ENCODE results near the gene R3HDML.
"Not testable (repeated sequence)": the region's sequence is repeated elsewhere in the genome, so short reads cannot be mapped to it uniquely, and the experiment has no call there.

Gene R3HDML, protein sequence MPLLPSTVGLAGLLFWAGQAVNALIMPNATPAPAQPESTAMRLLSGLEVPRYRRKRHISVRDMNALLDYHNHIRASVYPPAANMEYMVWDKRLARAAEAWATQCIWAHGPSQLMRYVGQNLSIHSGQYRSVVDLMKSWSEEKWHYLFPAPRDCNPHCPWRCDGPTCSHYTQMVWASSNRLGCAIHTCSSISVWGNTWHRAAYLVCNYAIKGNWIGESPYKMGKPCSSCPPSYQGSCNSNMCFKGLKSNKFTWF

DNA sequence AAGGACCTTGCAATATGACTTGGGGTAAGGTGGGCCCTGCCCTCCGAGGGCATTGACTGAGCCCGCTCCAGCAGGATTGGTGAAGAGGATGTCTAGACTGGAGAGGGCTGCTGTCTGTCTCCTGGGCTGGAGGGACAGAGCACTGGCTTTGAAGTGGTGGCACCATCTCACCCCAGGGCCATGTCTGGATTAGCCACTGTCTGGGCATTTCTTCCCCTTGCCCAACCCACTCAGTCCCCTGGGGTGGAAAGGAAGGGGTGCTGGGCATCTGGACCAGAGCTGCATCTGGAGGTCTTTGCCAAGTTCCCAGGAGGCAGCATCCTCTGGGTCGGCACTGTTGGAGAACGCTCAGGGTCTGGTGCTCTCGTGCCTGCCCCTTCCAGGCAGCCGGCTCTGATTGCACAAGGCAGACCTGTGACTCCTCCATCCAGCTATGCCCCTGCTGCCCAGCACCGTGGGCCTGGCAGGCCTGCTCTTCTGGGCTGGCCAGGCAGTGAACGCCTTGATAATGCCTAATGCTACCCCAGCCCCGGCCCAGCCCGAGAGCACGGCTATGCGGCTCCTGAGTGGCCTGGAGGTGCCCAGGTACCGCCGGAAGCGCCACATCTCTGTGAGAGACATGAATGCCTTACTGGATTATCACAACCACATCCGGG lies at the start of gene R3HDML:
TSS of gene R3HDML (plus strand) at position 319 of the 656 bp plus-strand sequence. CDS start at position 434, 115 bp downstream.
- DNase-seq = no peak

DNA sequence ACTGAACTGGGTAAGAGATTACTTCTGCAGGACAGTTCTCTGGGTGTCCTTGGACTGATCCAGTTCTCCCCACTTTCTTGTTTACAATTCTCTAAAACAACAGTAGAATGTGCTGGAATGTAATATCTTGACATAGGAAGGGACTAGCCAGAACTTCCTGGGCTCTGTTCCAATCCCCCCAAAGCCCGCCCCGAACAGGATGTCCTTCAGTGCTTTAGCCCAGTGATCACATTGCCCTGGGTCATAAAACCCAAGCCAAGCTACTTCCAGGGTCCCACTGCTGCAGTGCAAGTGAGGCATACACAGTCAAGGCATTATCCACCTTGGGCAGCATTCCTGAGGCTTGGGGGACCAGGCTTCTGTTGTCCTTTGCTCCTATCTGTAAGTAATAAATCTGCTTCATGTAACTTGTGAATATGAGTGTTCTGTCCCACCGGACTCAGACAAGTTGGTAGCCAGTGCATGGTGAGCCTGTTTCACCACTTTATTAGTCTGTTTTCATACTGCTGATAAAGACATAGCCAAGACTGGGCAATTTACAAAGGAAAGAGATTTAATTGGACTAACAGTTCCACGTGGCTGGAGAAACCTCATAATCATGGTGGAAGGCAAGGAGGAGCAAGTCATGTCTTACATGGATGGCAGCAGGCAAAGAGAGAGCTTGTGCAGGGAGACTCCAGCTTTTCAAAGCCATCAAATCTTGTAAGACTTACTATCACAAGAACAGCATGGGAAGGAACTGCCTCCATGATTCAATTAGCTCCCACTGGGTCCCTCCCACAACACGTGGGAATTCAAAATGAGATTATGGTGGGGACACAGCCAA lies 49.4 kb upstream of the R3HDML start:
- no peak for DNase-seq

DNA sequence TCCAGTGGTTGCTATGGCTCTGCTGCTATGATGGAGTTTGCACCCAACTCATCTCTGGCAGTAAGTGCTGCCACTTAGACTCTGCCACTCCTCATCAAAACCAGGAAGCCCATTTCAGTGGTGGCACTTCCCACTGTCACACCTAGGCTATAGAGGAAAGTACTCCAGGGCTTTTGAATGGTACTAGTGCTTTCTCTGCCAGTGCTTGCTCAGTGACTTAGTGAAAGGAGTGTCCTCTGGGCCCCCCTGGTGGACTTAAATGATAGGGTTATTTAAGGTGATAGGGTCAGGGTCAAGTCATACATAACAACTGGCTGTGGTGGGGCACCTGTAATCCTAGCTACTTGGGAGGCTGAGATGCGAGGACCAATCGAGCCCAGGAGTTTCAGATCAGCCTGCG lies 48.6 kb upstream of the R3HDML start:
- no peak for DNase-seq

DNA sequence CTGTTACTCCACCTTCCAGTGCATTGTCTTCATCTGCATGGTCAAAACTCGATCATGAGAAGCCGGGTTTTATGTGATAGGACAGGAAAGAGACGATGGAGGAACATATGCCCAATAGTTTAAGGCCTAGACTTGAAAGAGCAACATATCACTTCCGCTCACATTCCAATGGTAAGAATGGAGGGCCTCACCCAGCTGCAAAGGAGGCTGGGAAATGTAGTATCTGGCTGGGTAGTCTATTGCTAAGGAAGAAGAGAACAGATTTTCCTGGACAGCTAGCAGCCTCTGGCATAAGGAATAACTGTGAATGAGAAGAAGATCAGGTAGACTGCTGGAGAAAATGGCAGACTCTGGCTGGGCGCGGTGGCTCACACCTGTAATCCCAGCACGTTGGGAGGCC lies 45.1 kb upstream of the R3HDML start:
- no peak for DNase-seq

DNA sequence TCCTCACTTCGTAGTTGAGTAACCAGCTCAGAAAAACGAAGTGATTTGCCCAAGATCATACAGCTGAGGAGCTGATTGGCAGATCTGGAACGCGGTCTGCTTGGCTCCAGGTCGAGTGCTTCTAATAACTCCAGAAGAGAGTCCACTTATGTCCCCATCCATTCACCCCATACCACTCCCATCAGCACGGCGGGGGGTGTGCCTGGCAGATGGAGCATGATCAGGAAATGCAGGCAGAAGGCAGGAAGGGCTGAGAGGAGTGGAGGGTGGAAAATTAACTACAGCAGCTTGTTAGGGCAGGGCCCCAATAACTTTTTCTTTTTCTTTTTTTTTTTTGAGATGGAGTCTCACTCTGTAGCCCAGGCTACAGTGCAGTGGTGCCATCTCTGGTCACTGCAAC lies 40.8 kb upstream of the R3HDML start:
- DNase-seq = no peak

DNA sequence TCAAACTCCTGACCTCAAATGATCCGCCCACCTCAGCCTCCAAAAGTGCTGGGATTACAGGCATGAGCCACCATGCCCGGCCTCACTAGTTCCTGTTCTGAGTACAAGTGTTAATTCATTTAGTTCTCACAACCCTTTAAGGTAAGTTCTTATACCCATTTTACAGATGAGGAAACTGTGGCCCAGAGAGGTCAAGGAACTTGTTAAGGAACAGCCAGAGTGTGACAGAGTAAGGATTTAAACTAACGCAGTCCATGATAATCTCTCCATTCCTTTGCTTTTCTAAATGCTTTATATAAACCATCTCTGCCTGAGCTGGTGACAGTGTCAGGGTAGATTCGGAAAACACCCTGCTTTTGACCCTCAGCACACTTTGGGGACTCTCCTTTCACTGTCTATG lies 39.1 kb upstream of the R3HDML start:
- no peak for DNase-seq

DNA sequence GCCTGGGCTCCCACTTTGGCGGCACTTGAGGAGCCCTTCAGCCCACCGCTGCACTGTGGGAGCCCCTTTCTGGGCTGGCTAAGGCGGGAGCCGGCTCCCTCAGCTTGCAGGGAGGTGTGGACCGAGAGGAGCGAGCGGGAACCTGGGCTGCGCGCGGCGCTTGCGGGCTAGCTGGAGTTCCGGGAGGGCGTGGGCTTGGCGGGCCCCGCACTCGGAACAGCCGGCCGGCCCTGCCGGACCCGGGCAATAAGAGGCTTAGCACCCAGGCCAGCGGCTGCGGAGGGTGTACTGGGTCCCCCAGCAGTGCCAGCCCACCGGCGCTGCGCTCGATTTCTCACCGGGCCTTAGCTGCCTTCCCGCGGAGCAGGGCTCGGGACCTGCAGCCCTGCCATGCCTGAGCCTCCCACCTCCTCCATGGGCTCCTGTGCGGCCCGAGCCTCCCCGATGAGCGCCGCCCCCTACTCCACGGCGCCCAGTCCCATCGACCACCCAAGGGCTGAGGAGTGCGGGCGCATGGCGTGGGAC lies 37.8 kb upstream of the R3HDML start:
- DNase-seq = not testable (repeated sequence)

DNA sequence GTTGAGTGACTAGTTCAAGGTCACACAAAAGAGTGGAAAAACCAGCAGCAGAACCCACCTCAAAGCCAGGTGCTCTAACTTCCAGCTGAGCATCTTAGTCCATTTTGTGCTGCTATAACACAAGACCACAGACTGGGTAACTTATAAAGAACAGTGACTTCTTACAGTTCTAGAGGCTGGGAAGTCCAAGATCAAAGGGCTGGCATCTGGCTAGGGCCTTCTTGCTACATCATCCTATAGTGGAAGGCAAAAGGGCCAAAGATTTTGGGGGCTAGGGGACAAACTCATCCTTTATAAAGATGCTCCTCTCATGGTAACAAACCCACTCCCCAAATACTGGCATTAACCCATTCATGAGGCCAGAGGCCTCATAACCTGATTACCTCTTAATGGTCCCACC lies 35.6 kb upstream of the R3HDML start:
- DNase-seq = no peak

DNA sequence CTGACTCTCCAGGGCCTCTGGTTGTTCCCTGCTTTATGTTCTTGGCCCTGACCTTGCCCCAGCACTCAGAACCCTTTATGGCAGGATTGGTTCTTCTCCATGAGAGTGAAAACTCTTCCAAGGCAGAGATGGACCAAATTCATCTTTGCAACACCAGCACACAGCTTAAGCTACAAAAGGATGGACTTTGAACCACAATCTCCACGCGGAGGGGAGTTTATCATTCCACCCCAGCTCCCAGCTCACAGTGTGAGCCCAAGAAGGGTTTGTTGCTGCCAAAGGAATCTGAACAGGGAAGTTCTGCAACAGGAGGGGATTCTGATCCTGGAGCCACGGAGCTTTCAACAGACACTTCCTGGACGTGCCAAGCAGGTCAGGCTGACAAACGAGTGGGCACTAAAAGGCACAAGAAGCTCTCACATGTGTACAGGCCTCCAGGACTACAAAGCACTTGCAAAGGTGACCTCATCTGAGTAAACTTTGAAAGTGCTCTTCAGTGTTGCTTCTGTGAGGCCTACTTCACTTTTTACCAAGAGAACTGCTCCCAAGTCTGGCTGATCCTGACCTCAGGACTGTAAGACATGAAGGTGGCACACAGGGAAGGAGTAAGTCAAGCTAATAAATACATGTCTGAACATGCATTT lies 34.7 kb upstream of the R3HDML start:
- no peak for DNase-seq

DNA sequence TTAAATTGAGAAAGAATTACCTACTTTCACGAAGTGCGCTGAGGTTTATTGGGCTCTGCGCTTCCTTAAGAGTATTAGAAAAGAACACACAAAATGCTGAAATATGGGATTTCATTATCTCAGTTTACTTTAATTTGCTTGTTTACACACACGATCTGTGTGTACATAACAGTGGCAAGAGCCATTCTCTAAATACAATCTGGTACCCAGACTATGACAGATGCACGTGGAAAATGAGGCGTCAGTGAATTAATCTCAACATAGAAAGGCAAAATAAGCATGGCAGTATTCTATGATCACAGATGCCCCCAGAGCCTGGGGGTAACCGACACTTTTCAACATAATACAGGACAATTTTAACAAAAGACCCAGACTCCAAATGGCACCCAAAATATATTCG lies 34.1 kb upstream of the R3HDML start:
- no peak for DNase-seq

DNA sequence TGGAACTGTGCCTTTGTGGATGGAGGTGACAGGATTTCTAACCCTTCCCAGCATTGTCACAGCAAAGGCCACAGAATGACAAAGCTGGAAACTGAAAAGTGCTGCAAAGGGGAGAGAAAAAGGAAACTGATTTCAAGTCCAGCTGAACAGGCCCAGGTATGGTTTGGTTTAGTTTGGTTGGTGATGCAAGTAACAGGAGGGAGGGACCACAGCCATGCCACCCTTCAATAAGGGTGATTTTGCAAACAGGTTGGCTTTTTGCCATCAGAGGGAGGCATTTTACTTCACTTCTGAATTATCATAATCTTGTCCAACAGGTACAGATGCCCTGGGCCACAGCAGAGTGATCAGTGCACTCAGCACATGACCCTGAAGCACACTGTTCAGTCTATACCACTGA lies 32.5 kb upstream of the R3HDML start:
- no peak for DNase-seq

DNA sequence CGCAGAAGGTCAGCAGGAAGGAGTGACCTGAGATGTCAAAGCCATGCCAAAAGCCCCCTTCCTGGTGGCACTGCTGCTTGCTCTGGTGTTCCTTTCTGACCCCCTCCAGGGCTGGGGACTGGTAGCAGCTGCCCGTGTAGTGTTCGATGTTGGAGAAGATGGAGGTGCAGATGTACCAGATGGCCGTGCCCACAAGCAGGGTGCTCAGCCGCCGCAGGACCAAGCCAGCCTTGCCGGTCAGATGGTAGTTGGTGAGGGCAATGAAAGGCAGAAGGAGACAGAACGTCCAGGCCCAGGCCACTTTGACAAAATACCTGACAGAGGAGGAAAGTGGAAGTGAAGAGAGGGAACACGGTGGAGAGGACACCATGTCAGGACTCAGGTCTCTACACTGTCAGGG lies 29.9 kb upstream of the R3HDML start:
- no peak for DNase-seq

DNA sequence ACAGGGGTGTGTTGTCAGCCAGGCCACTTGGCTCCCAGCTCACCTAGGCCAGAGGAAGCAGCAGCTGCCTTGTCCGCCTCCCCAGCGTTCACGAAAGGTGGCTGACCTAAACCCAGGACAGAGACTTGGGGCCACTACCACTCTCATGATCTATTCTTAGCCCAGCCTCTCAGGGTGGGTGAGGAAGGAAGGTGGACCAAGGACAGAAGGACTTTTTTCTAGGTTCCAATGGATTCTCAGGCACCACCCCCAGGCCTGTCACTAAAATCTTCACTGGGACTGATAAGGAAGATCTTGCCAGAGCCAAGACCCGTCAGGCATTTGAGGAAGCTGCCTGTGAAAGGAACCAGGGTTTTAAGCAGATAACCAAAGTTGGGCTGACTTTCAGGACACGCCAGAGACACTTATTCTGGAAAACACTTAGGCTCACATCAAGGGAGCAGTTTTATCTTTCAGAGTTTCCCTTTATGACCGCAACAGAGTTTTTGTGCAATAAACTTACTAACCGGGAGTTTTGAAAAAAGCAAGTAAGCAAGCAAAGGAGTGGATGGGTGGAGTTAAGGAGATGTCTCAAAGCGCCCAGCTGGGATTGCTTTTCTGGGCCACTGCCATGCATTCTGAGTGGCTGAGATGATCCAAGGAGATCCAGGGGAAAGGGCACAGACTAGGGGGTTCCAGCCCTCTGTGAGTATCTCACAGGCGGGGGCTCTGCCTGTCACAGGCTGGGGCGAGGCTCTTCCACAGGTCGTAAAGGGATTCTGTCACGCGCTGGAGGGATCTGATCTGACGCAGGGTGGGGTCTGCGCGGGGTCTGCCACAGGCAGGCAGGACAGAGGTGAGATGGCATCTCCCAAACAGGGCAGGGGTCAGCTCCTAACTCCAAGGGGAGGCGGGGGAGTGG lies 26.8 kb upstream of the R3HDML start:
- DNase-seq = no peak

DNA sequence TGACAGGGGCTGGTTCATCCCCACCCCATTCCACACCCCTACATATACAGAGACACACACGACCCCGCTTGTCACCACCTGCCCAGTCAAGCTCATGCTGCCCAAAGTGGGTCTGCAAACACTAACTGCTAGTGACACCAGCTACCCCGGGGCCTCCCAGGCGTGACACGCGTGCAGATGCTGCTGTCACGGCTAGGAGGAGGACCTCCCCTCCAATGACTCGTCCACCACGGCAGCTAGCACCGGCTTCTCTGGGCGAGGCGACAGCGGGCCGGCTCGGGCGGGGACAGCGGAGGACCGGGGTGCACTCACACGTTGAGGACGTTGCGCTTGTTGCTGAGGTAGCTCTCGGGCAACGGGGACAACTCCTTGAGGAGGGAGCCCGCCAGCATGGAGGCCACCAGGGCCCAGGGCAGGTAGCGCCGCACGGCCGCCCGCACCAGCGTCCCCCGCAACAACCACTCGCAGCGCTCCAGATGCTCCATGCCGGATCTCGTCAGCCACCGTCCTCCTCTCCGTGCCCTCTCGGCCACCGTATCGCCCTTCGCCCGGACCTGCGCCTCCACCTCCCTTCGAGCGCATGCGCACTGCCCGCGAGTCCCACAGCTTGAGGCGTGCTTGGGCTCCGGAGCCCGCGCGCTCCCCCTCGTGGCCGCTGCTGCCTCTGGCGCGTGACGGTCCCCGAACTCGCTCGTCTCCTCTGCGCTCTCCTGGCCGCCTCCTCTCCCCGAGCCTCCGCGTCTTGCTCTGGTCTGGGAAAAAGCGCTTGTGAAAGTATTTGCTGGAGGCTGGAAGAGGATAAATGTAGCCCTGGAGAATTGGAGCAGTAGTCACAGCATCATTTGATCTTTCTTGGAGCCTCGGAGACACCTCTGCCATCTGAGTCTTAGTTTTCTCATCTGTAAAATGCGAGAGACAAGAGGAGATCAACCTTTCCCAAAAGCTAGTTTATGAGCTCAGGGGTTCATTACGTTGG lies 25.9 kb upstream of the R3HDML start, which contains the start of gene FITM2:
TSS of gene FITM2 (minus strand) at position 539 of the 976 bp plus-strand sequence. CDS start at position 485, 54 bp downstream.
- DNase-seq = peak; percentile 85 to 94

DNA sequence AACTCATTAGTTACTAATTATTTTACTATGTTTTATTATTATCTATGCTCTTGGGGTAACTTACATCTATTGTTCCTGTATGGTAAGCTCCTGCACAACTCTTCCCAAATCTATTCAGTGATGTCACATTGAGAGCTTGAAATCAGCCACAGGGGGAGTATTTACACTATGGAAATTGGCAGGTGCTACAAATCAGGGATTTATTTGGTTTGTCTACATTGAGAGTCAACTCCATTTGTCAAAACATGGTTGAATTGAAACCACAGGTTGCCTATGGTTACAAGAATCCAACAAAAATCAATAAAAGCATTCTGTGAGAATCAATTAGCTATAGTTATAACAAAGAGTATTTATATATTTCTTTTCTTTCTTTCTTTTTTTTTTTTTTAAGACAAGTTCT lies 22.0 kb upstream of the R3HDML start:
- no peak for DNase-seq

DNA sequence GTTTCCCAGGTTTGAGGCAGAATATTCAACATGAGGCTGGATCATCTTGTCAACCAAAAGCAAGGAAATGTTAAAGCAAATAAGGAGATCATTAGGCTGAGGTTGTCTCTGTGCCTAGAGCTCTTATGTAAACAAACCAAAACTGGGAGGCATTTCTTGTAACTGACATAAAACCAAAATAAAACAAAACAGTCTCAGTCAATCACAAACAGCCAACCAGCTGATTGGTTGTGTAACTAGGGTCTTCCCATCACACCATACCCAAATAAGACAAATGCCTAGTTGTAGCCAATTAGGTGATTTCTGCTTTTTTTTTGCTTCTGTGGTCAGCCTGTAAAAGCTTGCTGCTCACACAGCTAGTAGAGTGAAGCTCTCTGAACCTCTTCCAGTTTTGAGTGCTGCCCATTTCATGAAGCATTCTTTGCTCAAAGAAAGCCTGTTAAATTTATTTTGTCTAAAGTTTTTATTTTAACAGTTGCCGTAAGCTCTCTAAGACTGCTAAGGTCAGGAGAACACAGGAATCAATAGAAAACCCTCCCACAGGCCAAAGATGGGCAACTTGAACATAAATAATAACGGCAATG lies 16.9 kb upstream of the R3HDML start:
- no peak for DNase-seq

DNA sequence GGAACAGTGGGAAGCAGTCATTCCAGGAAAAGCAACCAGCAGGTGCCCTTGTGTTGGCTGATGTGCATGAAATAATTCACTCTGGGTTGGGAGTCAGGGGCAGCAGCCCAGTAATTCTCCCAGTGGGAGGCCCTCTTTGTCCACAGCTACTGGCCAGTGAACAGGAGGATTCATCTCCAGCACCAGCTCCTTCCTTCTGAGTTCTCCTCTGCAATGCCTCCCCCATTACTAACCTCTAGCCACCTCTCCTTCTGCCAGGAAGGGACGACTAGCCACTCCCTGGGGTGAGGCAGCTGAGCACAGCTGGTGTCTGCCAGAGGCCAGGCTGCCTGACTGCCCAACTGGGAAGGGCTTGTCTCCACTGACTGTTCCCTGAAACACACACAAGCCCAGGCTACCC lies 12.5 kb upstream of the R3HDML start:
- no peak for DNase-seq

DNA sequence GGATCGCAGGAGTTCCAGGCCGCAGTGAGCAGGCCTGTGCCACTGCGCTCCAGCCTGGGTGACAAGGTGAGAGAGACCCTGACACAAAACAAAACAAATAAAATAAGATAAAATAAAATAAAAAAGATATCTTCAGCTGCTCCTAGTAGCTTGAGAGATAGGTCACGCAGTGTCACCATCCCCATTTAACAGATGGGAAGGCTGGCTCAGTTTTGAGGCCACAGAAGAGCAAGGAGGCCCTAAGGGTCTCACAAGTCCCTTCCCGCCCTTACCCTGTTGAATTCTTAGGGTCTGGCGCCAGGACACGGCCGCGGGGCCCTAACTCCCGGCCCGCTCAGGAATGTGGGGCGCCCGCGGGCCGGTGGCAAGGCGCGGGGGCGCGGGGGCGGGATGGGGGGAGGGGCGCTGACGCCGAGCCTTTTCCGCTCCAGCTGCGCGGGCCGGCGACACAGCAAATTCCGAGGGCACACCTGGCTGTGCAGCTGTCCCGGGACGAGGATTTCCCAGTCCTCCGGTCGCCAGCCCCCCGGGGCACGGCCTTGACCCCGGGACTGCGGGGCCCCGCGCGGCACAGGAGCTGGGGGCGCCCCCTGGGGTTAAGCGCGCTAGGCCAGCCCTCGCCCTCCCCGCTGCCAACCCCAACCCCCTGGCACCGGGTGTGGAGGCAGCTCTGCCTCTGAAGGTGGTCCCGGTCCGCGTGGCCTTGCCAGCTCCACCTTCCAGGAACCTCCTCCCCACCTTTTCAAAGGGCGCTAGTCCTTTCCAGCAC lies 10.3 kb upstream of the R3HDML start:
- no peak for DNase-seq

DNA sequence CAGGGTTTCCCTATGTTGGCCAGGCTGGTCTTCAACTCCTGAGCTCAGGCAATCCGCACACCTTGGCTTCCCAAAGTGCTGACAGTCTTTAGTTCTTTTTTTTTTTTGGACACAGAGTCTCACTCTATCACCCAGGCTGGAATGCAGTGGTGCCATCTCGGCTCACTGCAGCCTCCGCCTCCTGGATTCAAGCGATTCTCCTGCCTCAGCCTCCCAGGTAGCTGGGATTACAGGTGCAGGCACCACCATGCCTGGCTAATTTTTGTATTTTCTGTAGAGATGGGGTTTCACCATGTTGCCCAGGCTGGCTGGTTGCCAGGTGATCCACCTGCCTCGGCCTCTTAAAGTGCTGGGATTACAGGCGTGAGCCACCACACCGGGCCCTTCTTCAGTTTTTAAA lies 9.1 kb upstream of the R3HDML start:
- DNase-seq = not testable (repeated sequence)

DNA sequence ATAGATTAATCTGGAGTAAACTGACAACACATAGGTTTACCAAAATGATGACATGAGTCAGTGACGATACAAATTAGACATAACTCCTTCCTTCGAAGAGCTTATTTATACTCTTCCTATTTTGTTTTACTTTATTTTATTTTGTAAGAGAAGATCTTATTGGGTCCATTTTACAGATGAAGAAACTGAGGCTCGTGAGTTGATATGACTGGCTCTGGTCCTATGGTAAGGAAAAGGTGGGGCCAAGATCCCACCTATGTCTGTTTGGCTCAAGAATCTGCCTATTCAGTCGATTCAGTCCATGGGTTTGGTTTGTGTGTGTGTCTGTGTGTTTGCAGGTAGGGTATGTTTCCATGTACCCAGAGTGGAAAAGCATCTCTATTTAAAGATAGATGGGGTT lies 8.4 kb upstream of the R3HDML start:
- no peak for DNase-seq

Data from SW 1271 (cell line).